ENCODE results near the gene IL4I1.

DNA sequence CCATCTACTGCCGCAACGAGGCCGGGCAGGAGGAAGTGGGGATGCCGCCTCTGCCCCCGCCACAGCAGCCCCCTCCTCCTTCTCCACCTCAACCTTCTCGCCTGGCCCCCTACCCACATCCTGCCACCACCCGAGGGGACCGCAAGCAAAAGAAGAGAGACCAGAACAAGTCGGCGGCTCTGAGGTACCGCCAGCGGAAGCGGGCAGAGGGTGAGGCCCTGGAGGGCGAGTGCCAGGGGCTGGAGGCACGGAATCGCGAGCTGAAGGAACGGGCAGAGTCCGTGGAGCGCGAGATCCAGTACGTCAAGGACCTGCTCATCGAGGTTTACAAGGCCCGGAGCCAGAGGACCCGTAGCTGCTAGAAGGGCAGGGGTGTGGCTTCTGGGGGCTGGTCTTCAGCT lies 36.0 kb upstream of the IL4I1 start:
- TF ChIP-seq POLR2AphosphoS5 (IDR thresholded peaks at IDR 0.05; ENCODE audit: insufficient read depth in 1 of 2, low read depth in 1 of 2) (no peak), POLR2A (IDR thresholded peaks at IDR 0.05) (no peak)
- TF ChIP-seq, protein P1, sequence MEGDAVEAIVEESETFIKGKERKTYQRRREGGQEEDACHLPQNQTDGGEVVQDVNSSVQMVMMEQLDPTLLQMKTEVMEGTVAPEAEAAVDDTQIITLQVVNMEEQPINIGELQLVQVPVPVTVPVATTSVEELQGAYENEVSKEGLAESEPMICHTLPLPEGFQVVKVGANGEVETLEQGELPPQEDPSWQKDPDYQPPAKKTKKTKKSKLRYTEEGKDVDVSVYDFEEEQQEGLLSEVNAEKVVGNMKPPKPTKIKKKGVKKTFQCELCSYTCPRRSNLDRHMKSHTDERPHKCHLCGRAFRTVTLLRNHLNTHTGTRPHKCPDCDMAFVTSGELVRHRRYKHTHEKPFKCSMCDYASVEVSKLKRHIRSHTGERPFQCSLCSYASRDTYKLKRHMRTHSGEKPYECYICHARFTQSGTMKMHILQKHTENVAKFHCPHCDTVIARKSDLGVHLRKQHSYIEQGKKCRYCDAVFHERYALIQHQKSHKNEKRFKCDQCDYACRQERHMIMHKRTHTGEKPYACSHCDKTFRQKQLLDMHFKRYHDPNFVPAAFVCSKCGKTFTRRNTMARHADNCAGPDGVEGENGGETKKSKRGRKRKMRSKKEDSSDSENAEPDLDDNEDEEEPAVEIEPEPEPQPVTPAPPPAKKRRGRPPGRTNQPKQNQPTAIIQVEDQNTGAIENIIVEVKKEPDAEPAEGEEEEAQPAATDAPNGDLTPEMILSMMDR (IDR thresholded peaks at IDR 0.05) = no peak
